Neuronal stem cell (in vitro differentiated cells): ENCODE results near the gene CHMP4A.
"Not testable (repeated sequence)": the region's sequence is repeated elsewhere in the genome, so short reads cannot be mapped to it uniquely, and the experiment has no call there.

ENCODE experiments used
- DNase-seq: peaks from one replicate; pipeline ENCODE4 v3.0.0-alpha.2; 2013; ENCODE audit warnings: low spot score
- H2AFZ ChIP-seq: one replicate; pipeline ENCODE4 v1.6.1; 2013; ENCODE audit warnings: mild to moderate bottlenecking, low read length, inconsistent platforms
- H2AK5ac ChIP-seq: 2 replicates; pipeline ENCODE4 v1.6.1; 2013; ENCODE audit warnings: low read depth, mild to moderate bottlenecking, inconsistent platforms, low read length, moderate library complexity, mixed read lengths
- H2BK120ac ChIP-seq: 2 replicates; pipeline ENCODE4 v1.6.1; 2013; ENCODE audit warnings: low read depth, mild to moderate bottlenecking, inconsistent platforms, low read length, moderate library complexity, mixed read lengths
- H2BK12ac ChIP-seq: one replicate; pipeline ENCODE4 v1.6.1; 2013; ENCODE audit warnings: low read length, inconsistent platforms
- H2BK15ac ChIP-seq: 2 replicates; pipeline ENCODE4 v1.6.1; 2013; ENCODE audit warnings: mild to moderate bottlenecking, low read length, inconsistent platforms, mixed read lengths
- H2BK5ac ChIP-seq: one replicate; pipeline ENCODE4 v1.6.1; 2013; ENCODE audit warnings: inconsistent platforms, mild to moderate bottlenecking, low read length, moderate library complexity
- H3K14ac ChIP-seq: one replicate; pipeline ENCODE4 v1.6.1; 2013; ENCODE audit warnings: low read length, inconsistent platforms
- H3K18ac ChIP-seq: 2 replicates; pipeline ENCODE4 v1.6.1; 2013; ENCODE audit warnings: low read length, inconsistent platforms
- H3K23ac ChIP-seq: 2 replicates; pipeline ENCODE4 v1.6.1; 2013; ENCODE audit warnings: low read depth, mild to moderate bottlenecking, mixed read lengths, low read length, inconsistent platforms; ENCODE audit not compliant: poor library complexity
- H3K27ac ChIP-seq: replicated peaks from 3 replicates; pipeline ENCODE4 v1.5.1; 2013; ENCODE audit warnings: low read length, inconsistent platforms
- H3K27me3 ChIP-seq, 3 experiments: 2 replicates each; pipeline ENCODE4 v1.6.1; 2013; ENCODE audit warnings: low read length in 3 of 3, mild to moderate bottlenecking in 2 of 3, inconsistent platforms in 1 of 3, low read depth in 1 of 3, mixed read lengths in 1 of 3, moderate library complexity in 1 of 3; ENCODE audit not compliant: control insufficient read depth in 3 of 3, insufficient read depth in 3 of 3
- H3K36me3 ChIP-seq, 2 donors: replicated peaks in 1 of 2; 2 replicates each; pipeline ENCODE4 v1.6.1; 2013; ENCODE audit warnings: low read length in 2 of 2; ENCODE audit not compliant: control insufficient read depth in 2 of 2, insufficient read depth in 2 of 2
- H3K4ac ChIP-seq: 2 replicates; pipeline ENCODE4 v1.6.1; 2013; ENCODE audit warnings: inconsistent platforms, mild to moderate bottlenecking, low read length, moderate library complexity
- H3K4me1 ChIP-seq, 2 donors: 1 replicate in 1 of 2; 2 replicates in 1 of 2; pipeline ENCODE4 v1.6.1; 2013; ENCODE audit warnings: low read length in 2 of 2, low read depth in 1 of 2; ENCODE audit not compliant: control insufficient read depth in 2 of 2, insufficient read depth in 1 of 2
- H3K4me2 ChIP-seq: one replicate; pipeline ENCODE4 v1.6.1; 2013; ENCODE audit warnings: mild to moderate bottlenecking, low read length, inconsistent platforms; ENCODE audit not compliant: insufficient read depth, poor library complexity, severe bottlenecking
- H3K4me3 ChIP-seq, 2 donors: 2 replicates each; pipeline ENCODE4 v1.5.1; 2013; ENCODE audit warnings: low read length in 2 of 2, mild to moderate bottlenecking in 2 of 2, inconsistent platforms in 1 of 2, moderate library complexity in 1 of 2
- H3K79me1 ChIP-seq: one replicate; pipeline ENCODE4 v1.6.1; 2013; ENCODE audit warnings: low read depth, mild to moderate bottlenecking, inconsistent platforms, low read length, moderate library complexity
- H3K9ac ChIP-seq: one replicate; pipeline ENCODE4 v1.6.1; 2013; ENCODE audit warnings: mild to moderate bottlenecking, low read depth, low read length, inconsistent platforms; ENCODE audit not compliant: poor library complexity
- H3K9me3 ChIP-seq, 2 donors: replicated peaks in 1 of 2; 2 replicates each; pipeline versions ENCODE3 to v1.6.1; 2013; ENCODE audit warnings: low read length in 2 of 2, mild to moderate bottlenecking in 2 of 2, inconsistent platforms in 1 of 2, low read depth in 1 of 2, mixed read lengths in 1 of 2, moderate library complexity in 1 of 2; ENCODE audit not compliant: control insufficient read depth in 2 of 2, insufficient read depth in 1 of 2
- H4K8ac ChIP-seq: one replicate; pipeline ENCODE4 v1.6.1; 2013; ENCODE audit warnings: low read depth, mild to moderate bottlenecking, inconsistent platforms, low read length, moderate library complexity
- H4K91ac ChIP-seq: one replicate; pipeline ENCODE4 v1.6.1; 2013; ENCODE audit warnings: low read length, low read depth, mild to moderate bottlenecking, inconsistent platforms; ENCODE audit not compliant: poor library complexity
- WGBS, 2 donors: extraction: QIAGEN DNeasy Blood & Tissue Kit; methylation state at CpG; one replicate each; pipeline ENCODE4 v1.1.7; 2013; ENCODE audit warnings: missing lambda C conversion rate in 2 of 2, mixed read lengths in 1 of 2; ENCODE audit not compliant: insufficient read length in 2 of 2, insufficient replicate concordance in 1 of 2; ENCODE audit errors: extremely low coverage in 2 of 2; 5-methylcytosine and 5-hydroxymethylcytosine counted together

CHMP4A gene

GRCh38 chr14:24204163-24205146 is 8.8 kb downstream of the CHMP4A start:
- H3K4me1 ChIP-seq: no peaks in the 10 kb centered on the region
- H4K8ac ChIP-seq: no peak overlapping the region
- DNase-seq: no peak
- no peak overlapping the region for H2AFZ ChIP-seq
- H3K4me2 ChIP-seq: no peak overlapping the region
- no peak overlapping the region for H3K23ac ChIP-seq
- H2BK5ac ChIP-seq: no peak overlapping the region
- no peak overlapping the region for H4K91ac ChIP-seq
- H3K4me3 ChIP-seq: no peak overlapping the region
- H3K18ac ChIP-seq: no peak overlapping the region
- no peak overlapping the region for H3K4ac ChIP-seq
- H2BK120ac ChIP-seq: no peak overlapping the region
- H3K27me3 ChIP-seq: no peaks in the 10 kb centered on the region
- no peak overlapping the region for H3K9ac ChIP-seq
- no peak overlapping the region for H2BK12ac ChIP-seq
- H3K79me1 ChIP-seq: peaks cover 7% of the 10 kb centered on the region
- peaks cover 33 to 78% of the 10 kb centered on the region in 2 donors for H3K36me3 ChIP-seq
- no peak overlapping the region for H2BK15ac ChIP-seq
- H3K9me3 ChIP-seq: peaks cover 3 to 7% of the 10 kb centered on the region in 2 donors
- no peak overlapping the region for H2AK5ac ChIP-seq
- H3K14ac ChIP-seq: no peak overlapping the region
- H3K27ac ChIP-seq: no peak overlapping the region
- 100% methylated on average over 1 of the region's 7 CpGs for WGBS, 2 donors

GRCh38 chr14:24203249-24203886 is 9.9 kb downstream of the CHMP4A start:
- not testable (repeated sequence) for H3K9ac ChIP-seq, H3K18ac ChIP-seq, H3K4me1 ChIP-seq, H2BK12ac ChIP-seq, H3K4me3 ChIP-seq, H3K9me3 ChIP-seq, H3K79me1 ChIP-seq, H3K27me3 ChIP-seq, H3K14ac ChIP-seq, H2AFZ ChIP-seq, H2BK5ac ChIP-seq, H3K27ac ChIP-seq, H2BK15ac ChIP-seq, H4K91ac ChIP-seq, H3K23ac ChIP-seq, H3K4me2 ChIP-seq, H3K4ac ChIP-seq, H2AK5ac ChIP-seq, H2BK120ac ChIP-seq, DNase-seq, H4K8ac ChIP-seq
- WGBS, 2 donors: no CpG with 5 or more reads among the region's 16 CpGs
- peaks cover 28 to 78% of the 10 kb centered on the region in 2 donors for H3K36me3 ChIP-seq

GRCh38 chr14:24202538-24202937 is 10.8 kb downstream of the CHMP4A start:
- H3K18ac ChIP-seq, H2BK5ac ChIP-seq, H3K4me2 ChIP-seq, H2AFZ ChIP-seq, H3K9me3 ChIP-seq, H2BK120ac ChIP-seq, H3K14ac ChIP-seq, H2AK5ac ChIP-seq, H4K8ac ChIP-seq, H3K79me1 ChIP-seq, H2BK15ac ChIP-seq, H3K27me3 ChIP-seq, H4K91ac ChIP-seq, H2BK12ac ChIP-seq, H3K4me3 ChIP-seq, H3K23ac ChIP-seq, H3K27ac ChIP-seq, H3K9ac ChIP-seq, H3K4ac ChIP-seq, H3K4me1 ChIP-seq, DNase-seq: not testable (repeated sequence)
- H3K36me3 ChIP-seq: peaks cover 24 to 70% of the 10 kb centered on the region in 2 donors
- no CpG with 5 or more reads among the region's 8 CpGs for WGBS, 2 donors
